Fibroblast of skin of left quadriceps (primary cell): ENCODE data around the gene SRF.
"Not testable (repeated sequence)": the region's sequence is repeated elsewhere in the genome, so short reads cannot be mapped to it uniquely, and the experiment has no call there.

Source experiments
- DNase-seq, 2 experiments: peaks; one replicate each; pipeline ENCODE4 v3.0.0-alpha.2; 2013; ENCODE audit warnings: low read depth in 2 of 2

The SRF gene

GRCh38 chr6:43170931-43171706, at the start of gene SRF:
TSS of gene SRF (plus strand) at chr6:43171269. CDS start at chr6:43171657, 388 bp downstream.
- DNase-seq = peak; percentile 99

- DNase-seq = no peak
Observed at GRCh38 chr6:43122146-43122545, 48.9 kb upstream of the SRF start.

- no peak for DNase-seq
Observed at GRCh38 chr6:43123461-43124314, 47.4 kb upstream of the SRF start.

- no peak for DNase-seq
Observed at GRCh38 chr6:43124481-43124880, 46.6 kb upstream of the SRF start.

- DNase-seq = peak; percentile 85 to 88
Observed at GRCh38 chr6:43125119-43125518, 46.0 kb upstream of the SRF start.

- DNase-seq = no peak
Observed at GRCh38 chr6:43125555-43125954, 45.5 kb upstream of the SRF start.

GRCh38 chr6:43127180-43127579, 43.9 kb upstream of the SRF start:
- DNase-seq = no peak

- no peak for DNase-seq
Observed at GRCh38 chr6:43127877-43128276, 43.2 kb upstream of the SRF start.

- no peak for DNase-seq
Observed at GRCh38 chr6:43128926-43129325, 42.1 kb upstream of the SRF start.

GRCh38 chr6:43129434-43130194, 41.5 kb upstream of the SRF start:
- no peak for DNase-seq

GRCh38 chr6:43130429-43130828, 40.6 kb upstream of the SRF start:
- DNase-seq = no peak

GRCh38 chr6:43131379-43131778, 39.7 kb upstream of the SRF start:
- DNase-seq = not testable (repeated sequence)

- no peak for DNase-seq
Observed at GRCh38 chr6:43138267-43138666, 32.8 kb upstream of the SRF start.

- DNase-seq = not testable (repeated sequence)
Observed at GRCh38 chr6:43139973-43140372, 31.1 kb upstream of the SRF start.

- DNase-seq = no peak
Observed at GRCh38 chr6:43141644-43142043, 29.4 kb upstream of the SRF start.

- DNase-seq = no peak
Observed at GRCh38 chr6:43142101-43142500, 29.0 kb upstream of the SRF start.

GRCh38 chr6:43143235-43144128, 27.6 kb upstream of the SRF start:
- DNase-seq = peak; percentile 87 to 89

GRCh38 chr6:43144879-43145278, 26.2 kb upstream of the SRF start:
- no peak for DNase-seq

GRCh38 chr6:43146261-43146660, 24.8 kb upstream of the SRF start:
- no peak for DNase-seq

- no peak for DNase-seq
Observed at GRCh38 chr6:43146709-43147688, 24.1 kb upstream of the SRF start.
